Measurements from ENCODE around the gene MRPL52.

DNA sequence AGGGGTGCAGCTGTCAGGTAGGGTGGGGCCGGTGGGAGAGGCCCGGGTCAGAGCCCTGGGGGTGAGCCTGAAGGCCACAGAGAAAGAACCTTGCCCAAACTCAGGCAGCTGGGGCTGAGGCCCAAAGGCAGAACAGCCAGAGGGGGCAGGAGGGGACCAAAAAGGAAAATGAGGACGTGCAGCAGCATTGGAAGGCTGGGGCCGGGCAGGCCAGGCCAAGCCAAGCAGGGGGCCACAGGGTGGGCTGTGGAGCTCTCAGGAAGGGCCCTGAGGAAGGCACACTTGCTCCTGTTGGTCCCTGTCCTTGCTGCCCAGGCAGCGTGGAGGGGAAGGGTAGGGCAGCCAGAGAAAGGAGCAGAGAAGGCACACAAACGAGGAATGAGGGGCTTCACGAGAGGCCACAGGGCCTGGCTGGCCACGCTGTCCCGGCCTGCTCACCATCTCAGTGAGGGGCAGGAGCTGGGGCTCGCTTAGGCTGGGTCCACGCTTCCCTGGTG, 17.2 kb downstream of the MRPL52 start:
- TF ChIP-seq POLR2AphosphoS5 (IDR thresholded peaks at IDR 0.05; ENCODE audit: low read depth) (no peak), CTCF (IDR thresholded peaks at IDR 0.05; ENCODE audit: insufficient read depth, low read length) (no peak)
